Left colon (tissue), 2 donors: ENCODE results near the gene CLDN2. TPM values are rescaled to one million over a fixed set of nuclear protein-coding genes. Genes with fewer than 3 reads are reported as not detected.

ENCODE experiments used
- ATAC-seq: fragments of 200-7000 bp; cut with Tn5 transposase; one replicate; pipeline ENCODE4 v1.9.1; 2020; ENCODE audit warnings: mild to moderate bottlenecking, moderate library complexity
- DNase-seq, 2 donors: peaks; one replicate each; pipeline ENCODE4 v3.0.0-alpha.2; 2020
- intact Hi-C, 2 donors: fragments of 100-400 bp; cut with DNase I in 1 of 2; cut with micrococcal nuclease in 1 of 2; formaldehyde crosslinking; loops; one replicate each; pipeline versions ENCODE4 v1.11.2 to v1.14.0; 2022; cut with DNase I, micrococcal nuclease
- total RNA-seq, 2 donors: library from RNA; stranded (reverse); fragmentation: NEBNext Ultra II Directional; extraction: Animal tissue kit (Norgen Biotek cat#: 25700); gene quantifications; one replicate each; pipeline ENCODE4 v1.2.1, GENCODE V29; 2021
- donor health status: DM: no; HTN: no; CAD: no.
- donor health status: DM: yes; HTN: yes; CAD: no.

The CLDN2 gene
- total RNA-seq, 2 donors from 2014 or later, result 0.20 to 0.27 TPM

DNA sequence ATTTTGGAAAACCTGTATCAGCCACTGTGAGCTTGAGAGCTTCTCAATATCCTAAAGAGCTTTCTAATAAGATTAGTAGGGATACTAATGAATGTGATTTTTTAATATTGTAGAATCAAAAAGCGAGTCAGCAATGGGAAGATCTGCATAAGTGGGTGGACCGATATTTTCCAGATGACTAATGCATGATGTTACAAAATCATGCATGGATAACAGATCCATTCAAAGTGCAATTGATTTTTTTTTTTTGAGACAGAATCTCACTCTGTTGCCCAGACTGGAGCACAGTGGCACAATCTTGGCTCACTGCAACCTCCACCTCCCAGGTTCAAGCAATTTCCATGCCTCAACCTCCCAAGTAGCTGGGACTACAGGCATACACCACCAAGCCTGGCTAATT, 7.3 kb upstream of the CLDN2 start:
- DNase-seq (no peak), ATAC-seq (no peak)
- intact Hi-C loops, result no loop called here

DNA sequence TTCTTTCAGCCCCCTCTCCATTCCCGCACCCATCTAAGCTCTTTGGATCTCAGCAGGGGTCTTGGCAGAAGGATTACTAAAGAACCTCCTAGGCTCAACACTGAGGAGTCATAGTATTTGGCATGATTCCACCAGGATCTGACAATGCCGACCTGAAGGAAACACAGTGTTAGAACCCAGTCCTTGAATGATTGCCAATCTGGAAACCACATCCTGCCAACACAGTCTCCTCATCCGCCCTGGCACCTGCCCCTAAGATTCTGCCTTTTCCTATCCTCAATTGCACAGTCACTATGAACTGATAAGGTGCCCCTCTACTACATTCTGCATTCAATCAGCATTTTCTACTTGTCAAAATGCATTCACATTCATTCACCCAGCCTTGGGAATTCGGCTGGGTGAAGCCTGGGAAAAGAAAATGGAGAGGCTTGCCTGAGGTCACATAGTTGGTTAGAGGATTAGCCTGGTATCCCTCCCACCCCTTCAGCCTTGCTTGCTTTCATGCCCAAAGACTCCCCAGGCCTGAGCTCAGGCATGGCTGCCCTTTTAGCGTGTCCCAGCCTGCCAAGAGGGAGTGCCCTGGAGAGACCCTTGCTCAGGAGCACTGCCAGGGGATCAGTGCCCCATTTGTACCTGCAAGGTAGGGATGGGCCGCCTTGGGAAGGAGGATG, 2.2 kb upstream of the CLDN2 start:
- intact Hi-C loops, result no loop called here
- no peak for ATAC-seq
- no peak for DNase-seq

DNA sequence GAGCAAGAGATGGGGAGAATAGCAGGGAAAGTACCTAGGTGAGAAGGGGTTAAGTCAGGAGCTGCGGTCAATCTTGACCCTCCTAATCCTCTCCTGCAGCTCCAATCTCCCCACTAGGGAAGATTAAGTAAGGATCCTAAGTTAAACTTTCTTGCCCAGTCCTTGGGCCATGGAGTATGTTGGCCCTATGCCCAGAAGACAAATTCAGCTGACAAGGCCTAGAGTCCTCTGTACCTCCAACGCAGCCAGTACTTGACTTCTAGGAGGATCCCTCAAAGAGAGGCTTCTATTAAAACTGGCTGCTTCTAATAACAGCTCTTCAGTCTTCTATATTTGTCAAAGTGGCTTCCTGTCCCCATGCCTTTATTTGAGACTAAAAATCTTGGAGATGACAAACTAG, 1.4 kb downstream of the CLDN2 start:
- DNase-seq, result no peak
- no peak for ATAC-seq
- intact Hi-C loops, result no loop called here

DNA sequence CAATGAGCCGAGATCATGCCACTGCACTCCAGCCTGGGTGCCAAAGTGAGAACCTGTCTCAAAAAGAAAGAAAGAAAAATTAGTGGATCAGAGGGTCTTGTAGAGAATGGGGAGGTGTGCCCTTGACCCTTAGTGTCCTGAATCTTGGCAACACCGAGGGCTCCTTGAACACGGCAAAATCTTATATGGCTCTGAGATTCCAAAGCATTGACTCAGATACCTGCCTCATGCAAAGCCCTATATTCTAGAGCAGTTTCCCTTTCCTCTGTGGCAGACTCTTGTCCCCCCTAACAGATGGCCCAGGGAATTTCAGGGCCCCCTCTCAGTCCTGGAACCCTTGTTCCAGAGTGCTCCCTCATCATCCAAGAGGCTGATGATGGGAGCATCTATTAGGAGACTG, 6.8 kb downstream of the CLDN2 start:
- DNase-seq (no peak), ATAC-seq (no peak)
- intact Hi-C loops, result no loop called here

DNA sequence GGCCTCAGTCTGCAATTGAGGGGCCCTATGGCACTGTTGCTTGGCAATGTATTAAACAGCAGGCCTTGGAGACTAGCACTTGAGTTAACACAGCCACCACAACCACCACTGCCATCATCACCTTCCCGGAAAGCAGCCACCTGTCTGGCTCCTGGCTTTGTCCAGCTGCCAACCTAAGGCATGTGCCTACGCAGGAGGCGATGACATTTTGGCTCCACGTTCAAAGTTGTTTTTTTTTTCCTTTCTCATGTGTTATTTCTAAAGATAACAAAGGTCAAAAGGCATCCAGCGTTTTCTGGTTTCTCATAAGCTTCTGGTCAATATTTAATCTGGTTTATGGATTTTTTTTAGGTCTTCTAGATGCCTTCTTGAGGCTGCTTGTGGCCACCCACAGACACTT, 7.5 kb downstream of the CLDN2 start:
- ATAC-seq, result peak; percentile 45
- DNase-seq, result no peak
- intact Hi-C loops, result no loop called here

DNA sequence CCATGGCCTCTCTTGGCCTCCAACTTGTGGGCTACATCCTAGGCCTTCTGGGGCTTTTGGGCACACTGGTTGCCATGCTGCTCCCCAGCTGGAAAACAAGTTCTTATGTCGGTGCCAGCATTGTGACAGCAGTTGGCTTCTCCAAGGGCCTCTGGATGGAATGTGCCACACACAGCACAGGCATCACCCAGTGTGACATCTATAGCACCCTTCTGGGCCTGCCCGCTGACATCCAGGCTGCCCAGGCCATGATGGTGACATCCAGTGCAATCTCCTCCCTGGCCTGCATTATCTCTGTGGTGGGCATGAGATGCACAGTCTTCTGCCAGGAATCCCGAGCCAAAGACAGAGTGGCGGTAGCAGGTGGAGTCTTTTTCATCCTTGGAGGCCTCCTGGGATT, 8.0 kb downstream of the CLDN2 start:
- intact Hi-C loops, result no loop called here
- DNase-seq, result no peak
- ATAC-seq, result no peak

DNA sequence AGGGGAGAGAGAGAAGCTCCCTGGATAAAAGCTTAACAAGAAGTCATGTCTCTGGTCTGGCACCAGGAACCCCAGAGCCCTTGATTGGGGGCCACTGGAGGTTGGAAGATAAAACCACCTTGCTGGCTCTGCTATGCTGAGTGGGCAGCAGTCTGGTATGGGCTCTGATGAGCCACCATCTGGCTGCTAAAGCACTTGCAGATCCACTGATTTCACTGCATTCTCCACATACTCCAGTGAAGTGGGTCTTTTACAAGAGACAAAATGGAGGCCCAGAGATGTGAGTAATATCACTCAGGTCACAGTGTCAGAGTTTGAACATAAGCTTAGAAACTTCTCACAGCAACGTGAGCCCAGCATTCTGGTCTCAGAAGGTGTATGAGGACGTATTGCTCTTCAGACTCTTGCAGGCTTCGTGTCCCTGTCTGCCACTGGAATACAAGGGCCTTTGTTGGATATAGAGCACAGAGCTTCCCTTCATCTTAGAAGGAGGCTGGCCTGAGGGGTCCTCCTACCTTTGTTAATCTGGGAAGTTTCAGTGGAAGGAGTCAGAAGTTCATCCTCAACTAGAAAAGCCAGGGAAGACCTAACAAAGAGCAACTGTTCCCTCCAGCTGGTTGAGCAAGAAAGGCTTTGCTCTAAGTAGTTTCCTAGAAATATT, 11.8 kb downstream of the CLDN2 start:
- intact Hi-C loops, result no loop called here
- ATAC-seq (no peak), DNase-seq (no peak)

DNA sequence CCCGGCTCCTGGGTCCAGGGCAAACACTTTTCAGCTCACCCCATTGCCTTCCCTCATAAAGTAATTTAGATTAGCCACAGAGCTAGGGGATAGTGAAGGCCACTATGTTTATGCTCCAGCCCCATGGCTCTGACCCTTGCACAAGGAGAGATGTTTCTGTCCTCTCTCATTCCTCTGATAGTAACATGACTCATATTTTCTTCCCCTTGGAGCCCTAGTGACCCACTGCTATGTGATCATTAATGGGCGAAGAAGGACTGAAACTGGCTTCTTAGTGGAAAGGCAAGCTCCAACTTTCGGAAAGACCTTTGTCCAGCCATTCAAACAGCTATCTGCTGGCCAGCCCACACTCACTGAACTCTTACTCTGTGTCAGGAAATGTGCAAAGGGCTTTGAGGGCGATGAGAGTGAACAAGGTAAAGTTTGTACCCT, 12.3 kb downstream of the CLDN2 start:
- intact Hi-C loops, result no loop called here
- DNase-seq, result no peak
- ATAC-seq, result peak; percentile 67

DNA sequence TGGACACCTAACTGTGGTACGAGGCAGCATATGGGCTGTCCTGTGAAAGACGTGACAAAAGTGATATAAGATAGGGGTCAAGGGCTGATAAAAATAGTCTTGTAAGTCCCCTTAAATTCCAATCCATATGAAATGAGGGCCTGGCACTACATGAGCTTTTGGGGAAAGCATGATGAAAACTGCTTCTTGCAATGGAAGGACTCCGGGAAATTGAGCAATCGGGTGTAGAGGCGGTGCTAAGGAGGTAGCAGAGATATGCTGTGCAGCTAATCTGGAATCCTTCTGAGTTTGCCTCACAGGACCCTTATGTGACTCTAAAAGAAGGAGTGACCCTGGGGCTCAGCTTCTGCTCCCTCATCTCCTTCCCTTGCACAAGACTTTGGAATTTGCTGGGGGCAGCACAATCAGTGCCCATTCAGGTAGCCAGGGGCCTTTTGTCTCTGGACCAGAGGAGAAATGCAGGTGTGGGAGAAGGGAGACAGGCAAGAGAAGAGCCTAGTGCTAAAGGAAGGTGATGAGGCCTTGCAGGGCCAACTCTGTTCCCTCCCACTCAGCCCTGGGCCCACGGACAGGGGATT, 12.8 kb downstream of the CLDN2 start:
- intact Hi-C loops, result no loop called here
- ATAC-seq (peak; percentile 17), DNase-seq (no peak)

DNA sequence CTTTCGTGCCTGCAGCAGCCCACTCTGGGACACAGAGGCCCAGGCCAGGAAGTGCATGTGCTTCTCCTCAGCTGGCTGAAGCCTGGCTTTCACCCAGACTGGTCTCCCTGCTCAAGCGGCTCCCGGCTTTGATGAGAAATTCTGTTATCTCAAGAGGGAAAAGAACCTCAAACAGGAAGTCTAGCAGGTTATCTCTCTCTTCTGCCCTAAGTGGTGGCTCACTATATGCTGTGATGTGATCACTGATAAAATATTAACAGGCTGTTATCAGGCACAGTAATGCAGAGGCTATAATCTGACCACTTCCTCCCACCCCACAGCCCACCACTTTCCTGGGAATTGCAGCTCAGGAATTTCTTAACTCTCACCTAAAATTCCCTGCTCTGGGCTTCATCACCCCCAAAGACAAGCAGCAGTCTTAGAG, 13.3 kb downstream of the CLDN2 start:
- peak in 1 of 2 donors; percentile 20 for DNase-seq
- peak; percentile 64 for ATAC-seq
- intact Hi-C loops, result no loop called here

DNA sequence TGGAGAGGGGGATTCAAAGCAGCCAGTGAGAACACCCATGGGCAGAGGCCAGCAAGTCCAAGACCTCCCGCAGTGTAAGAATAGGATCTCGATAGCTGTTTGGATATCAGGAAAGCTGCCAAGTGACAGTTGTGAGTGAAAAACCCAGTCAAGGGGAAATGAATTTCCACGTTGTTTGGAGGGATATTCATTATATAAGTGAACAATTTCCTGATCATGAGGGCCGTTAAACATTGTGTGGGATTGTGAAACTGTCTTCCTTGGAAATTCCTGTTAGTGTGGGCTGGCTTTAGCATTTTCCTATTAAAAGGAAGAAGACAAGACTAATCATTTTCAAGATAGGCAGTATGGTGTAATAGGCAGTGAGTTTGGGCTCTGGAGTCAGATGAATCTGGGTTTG, 15.0 kb downstream of the CLDN2 start:
- ATAC-seq, result no peak
- no peak for DNase-seq
- intact Hi-C loops, result no loop called here

DNA sequence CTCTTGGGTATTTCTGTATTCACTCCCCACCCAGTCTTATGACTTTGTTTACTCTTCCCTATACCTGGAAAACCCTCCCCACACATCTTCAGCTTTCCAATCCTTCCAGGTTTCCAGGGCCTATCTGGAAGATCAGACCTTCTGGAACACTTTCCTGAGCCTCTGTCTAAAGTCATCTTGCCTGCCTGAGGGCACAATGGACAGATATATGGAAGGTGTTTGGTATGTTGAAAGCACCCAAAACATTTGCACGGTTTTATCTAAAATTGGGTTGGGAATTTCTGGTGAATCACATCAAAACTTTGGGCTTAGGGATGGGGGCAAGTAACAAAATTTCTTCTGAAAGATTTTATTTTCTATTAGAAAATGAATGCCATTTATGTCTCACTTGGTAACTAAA, 16.0 kb downstream of the CLDN2 start:
- no peak for DNase-seq
- ATAC-seq, result no peak
- intact Hi-C loops, result no loop called here

DNA sequence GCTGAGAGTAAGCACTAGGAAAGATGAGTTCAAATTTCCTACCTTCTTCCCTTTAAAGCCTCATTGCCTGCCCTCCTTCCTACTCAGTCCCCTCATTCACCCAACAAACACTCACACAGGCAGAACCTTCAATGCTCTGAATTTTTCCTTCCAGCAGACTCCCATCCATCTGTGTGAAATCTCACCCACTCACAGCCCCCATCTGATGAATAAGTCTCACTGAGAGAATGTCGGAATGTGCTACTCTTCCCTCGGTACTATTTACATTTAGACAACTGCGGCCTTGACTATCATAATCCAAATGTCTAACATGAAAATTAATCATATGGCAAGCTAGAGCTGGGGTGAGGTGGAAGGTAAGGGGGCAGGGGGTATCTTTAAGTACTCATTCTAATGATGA, 19.4 kb downstream of the CLDN2 start:
- ATAC-seq, result no peak
- intact Hi-C loops, result no loop called here
- DNase-seq, result no peak

DNA sequence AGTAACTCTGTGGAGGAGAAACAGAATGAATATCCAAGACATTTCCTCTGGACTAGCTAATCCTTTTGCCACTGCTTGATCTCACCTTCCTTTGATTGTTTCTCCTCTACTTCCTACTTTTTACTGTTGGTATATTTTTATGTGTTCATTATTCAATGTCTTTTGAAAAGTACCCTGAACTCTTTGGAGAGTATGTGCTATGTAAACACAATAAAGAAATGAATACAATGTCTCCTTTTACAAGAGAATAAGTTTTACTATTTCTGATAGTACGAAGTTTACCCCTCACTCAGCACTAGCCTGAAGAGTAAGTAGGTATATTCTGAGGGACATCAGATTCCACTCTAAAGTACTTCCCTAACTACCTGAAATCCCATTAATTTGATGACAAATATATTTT, 19.9 kb downstream of the CLDN2 start:
- DNase-seq (no peak), ATAC-seq (peak; percentile 71)
- intact Hi-C loops, result no loop called here

DNA sequence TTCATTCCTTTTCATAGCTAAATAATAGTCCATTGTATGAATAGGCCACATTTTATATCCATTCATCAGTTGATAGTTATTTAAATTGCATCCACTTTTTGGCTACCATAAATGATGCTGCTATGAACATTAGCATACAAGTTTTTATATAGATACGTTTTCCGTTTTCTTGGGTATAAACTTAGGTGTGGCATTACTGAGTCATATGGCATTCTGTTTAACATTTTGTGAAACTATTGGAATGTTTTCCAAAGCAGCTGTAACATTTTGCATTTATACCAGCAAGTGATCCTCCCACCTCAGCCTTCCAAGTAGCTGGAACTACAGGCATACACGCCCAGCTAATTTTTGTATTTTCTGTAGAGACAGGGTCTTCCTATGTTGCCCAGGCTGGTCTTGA, 26.3 kb downstream of the CLDN2 start:
- DNase-seq, result no peak
- ATAC-seq, result no peak
- intact Hi-C loops, result no loop called here

DNA sequence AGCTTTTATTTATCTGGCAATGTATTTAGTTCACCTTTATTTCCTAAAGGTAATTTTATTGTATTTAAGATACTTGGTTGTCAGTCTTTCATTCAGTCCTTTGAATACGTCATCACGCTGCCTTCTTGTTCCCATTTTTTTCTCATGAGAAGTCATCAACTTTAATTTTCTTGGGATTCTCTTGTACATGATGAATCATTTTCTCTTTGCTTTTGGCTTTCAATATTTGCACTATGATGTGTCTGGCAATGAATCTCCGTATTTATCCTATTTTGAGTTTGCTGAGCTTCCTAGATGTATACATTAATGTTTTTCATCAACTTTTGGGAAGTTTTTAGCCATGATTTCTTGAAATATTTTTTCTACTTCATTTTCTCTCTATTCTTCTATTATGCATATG, 28.4 kb downstream of the CLDN2 start:
- ATAC-seq, result no peak
- intact Hi-C loops, result no loop called here
- no peak for DNase-seq

DNA sequence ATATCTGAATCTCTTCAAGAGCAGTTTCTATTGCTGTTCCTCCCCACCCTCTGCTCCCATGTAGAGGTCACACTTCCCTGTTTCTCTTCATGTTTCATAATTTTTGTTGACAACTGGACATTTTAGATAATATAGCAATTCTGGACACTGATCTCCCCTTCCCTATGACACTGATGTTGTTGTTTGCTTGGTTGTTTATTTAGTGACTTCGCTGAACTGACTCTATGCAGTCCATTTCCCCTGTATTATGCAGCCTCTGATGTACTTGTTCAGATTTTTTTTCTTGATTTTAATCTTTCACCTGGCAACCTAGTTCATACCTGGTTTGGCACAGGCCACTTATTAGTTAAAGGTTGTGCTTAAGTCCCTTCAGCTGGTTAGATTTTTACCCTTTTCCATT, 29.2 kb downstream of the CLDN2 start:
- DNase-seq (no peak), ATAC-seq (no peak)
- intact Hi-C loops, result no loop called here

DNA sequence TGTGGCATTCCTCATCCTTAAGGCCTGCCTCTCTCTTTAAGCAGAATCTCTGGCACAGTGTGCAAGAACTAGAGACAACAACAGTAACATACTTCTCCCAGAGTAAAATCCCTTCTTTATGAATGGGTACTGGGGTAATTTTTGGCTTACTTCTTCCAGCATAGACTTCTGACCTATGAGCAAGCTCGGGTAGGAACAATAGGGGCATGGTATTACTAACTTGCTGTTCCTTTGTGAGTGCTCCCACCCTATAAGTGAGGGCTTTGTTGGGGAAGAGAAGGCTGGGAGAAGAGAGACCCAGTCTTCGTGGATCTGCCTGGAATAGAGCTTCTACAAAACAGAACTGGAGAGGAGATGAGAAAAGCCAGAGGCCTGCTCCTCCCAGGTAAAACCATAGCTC, 30.2 kb downstream of the CLDN2 start:
- ATAC-seq (no peak), DNase-seq (no peak)
- intact Hi-C loops, result loop anchor here in 1 of 2 donors (5.0 kb wide), 1 partner anchor 58 kb away; no protein-coding TSS in a partner anchor

DNA sequence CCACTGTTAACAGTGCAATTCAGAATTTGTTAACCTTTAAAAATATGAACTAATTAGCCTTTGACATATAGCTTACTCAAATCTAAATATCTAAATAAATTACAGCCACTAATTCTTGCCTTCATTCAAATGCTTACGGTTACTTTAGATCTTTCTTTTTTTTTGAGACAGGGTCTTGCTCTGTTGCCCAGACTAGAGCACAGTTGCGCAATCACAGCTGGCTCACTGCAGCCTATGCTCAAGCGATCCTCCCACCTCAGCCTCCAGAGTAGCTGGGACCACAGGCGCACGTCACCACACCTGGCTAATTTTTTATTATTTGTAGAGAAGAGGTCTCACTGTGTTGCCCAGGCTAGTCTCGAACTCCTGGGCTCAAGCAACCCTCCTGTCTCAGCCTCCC, 31.0 kb downstream of the CLDN2 start:
- DNase-seq (no peak), ATAC-seq (no peak)
- intact Hi-C loops, result loop anchor here in 1 of 2 donors (5.0 kb wide), 1 partner anchor 59 kb away; no protein-coding TSS in a partner anchor

DNA sequence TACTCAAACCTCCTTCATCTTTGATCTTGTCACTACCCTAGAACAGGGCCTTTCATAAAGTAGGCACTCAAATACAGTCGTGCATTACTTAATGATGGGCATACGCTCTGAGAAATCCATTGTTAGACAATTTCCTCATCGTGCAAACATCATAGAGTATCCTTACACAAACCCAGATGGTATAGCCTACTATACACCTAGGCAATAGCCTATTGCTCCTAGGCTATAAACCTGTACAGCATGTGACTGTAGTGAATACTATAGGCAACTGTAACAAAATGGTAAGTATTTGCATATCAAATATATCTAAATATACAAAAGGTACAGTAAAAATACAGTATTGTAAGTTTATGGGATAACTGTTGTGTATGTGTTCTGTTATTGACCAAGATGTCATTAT, 31.9 kb downstream of the CLDN2 start:
- peak; percentile 89 for ATAC-seq
- no peak for DNase-seq
- intact Hi-C loops, result loop anchor here in 1 of 2 donors (5.0 kb wide), 1 partner anchor 60 kb away; no protein-coding TSS in a partner anchor
